SK-N-MC (cell line): ENCODE data around the gene ATXN1.

Source experiments
- EZH2 ChIP-seq: fragments of 200-600 bp; sonication (generic); IDR thresholded peaks from one replicate; pipeline ENCODE4 v1.6.1; 2017; ENCODE audit warnings: antibody characterized with exemption
- POLR2AphosphoS5 ChIP-seq: IDR thresholded peaks from 2 replicates; pipeline ENCODE4 v1.6.1; 2012; ENCODE audit warnings: mild to moderate bottlenecking, low read depth, low read length, borderline replicate concordance

GRCh38 chr6:16533210-16533609 is 228.1 kb downstream of the ATXN1 start:
- TF ChIP-seq EZH2: no peak
- TF ChIP-seq POLR2AphosphoS5: no peak
